ENCODE measurements around the gene KCNK10.

- TF ChIP-seq POLR2A (IDR thresholded peaks at IDR 0.05) (no peak), CTCF (IDR thresholded peaks at IDR 0.05) (no peak), POLR2AphosphoS5 (IDR thresholded peaks at IDR 0.05) (no peak), EP300 (IDR thresholded peaks at IDR 0.05) (no peak)
Observed at GRCh38 chr14:88323086-88323522, at the start of gene KCNK10.

Measured in gastroesophageal sphincter (tissue), 3 donors.